IMR-90 (cell line): ENCODE measurements around the gene AXDND1. TPM values are rescaled to one million over a fixed set of nuclear protein-coding genes. Genes with fewer than 3 reads are reported as not detected.

Experiments used
- ATAC-seq: fragments of 200-7000 bp; cut with Tn5 transposase; 2 replicates; pipeline ENCODE4 v1.9.1; 2020; ENCODE audit warnings: low read depth, mild to moderate bottlenecking, moderate library complexity
- BruUV-seq: library from RNA; stranded (reverse); fragments of 400-500 nt; replicated peaks from 2 replicates; lab custom pipeline; 2021; lab: Mats Ljungman, UMichigan
- CTCF ChIA-PET: fragments of 300-600 bp; formaldehyde crosslinking; extraction: SDS; loops from one replicate; lab custom pipeline; 2021; ENCODE audit warnings: antibody characterized with exemption; lab: Yijun Ruan, JAX
- POLR2A ChIA-PET: fragments of 300-600 bp; sonication (Branson Sonifier 250); formaldehyde crosslinking; loops from one replicate; lab custom pipeline; 2022; ENCODE audit warnings: antibody characterized with exemption; ENCODE audit not compliant: unreplicated experiment; lab: Charles Lee
- DNase-seq: peaks from one replicate; pipeline ENCODE4 v3.0.0; 2013
- H2AFZ ChIP-seq: replicated peaks from 2 replicates; pipeline ENCODE3; 2013; ENCODE audit warnings: low read length, mild to moderate bottlenecking; ENCODE audit not compliant: poor library complexity
- H2AK5ac ChIP-seq: 2 replicates; pipeline ENCODE4 v1.6.1; 2013; ENCODE audit warnings: low read depth, low read length, inconsistent platforms
- H2AK9ac ChIP-seq: replicated peaks from 2 replicates; pipeline ENCODE3; 2013; ENCODE audit warnings: mild to moderate bottlenecking, low read depth, low read length, moderate library complexity; ENCODE audit not compliant: poor library complexity
- H2BK120ac ChIP-seq: 2 replicates; pipeline ENCODE4 v1.6.1; 2013; ENCODE audit warnings: low read depth, low read length, inconsistent platforms
- H2BK15ac ChIP-seq: 3 replicates; pipeline ENCODE4 v1.6.1; 2013; ENCODE audit warnings: low read depth, low read length, inconsistent platforms
- H2BK20ac ChIP-seq: 2 replicates; pipeline ENCODE4 v1.6.1; 2013; ENCODE audit warnings: low read depth, mild to moderate bottlenecking, inconsistent platforms, low read length, moderate library complexity
- H2BK5ac ChIP-seq: 2 replicates; pipeline ENCODE4 v1.6.1; 2013; ENCODE audit warnings: mild to moderate bottlenecking, low read depth, low read length, inconsistent platforms; ENCODE audit not compliant: poor library complexity, severe bottlenecking
- H3K14ac ChIP-seq: replicated peaks from 2 replicates; pipeline ENCODE4 v1.6.1; 2013; ENCODE audit warnings: low read depth, low read length, inconsistent platforms
- H3K18ac ChIP-seq: 2 replicates; pipeline ENCODE4 v1.6.1; 2013; ENCODE audit warnings: low read depth, low read length, control low read depth
- H3K23ac ChIP-seq: 2 replicates; pipeline ENCODE4 v1.6.1; 2013; ENCODE audit warnings: low read depth, low read length, inconsistent platforms
- H3K27ac ChIP-seq: 2 replicates; pipeline ENCODE4 v1.5.1; 2013; ENCODE audit warnings: mild to moderate bottlenecking, control low read depth, low read length; ENCODE audit not compliant: insufficient read depth
- H3K27me3 ChIP-seq: 2 replicates; pipeline ENCODE4 v1.6.1; 2013; ENCODE audit warnings: low read length; ENCODE audit not compliant: control insufficient read depth, insufficient read depth
- H3K36me3 ChIP-seq: 2 replicates; pipeline ENCODE4 v1.6.1; 2013; ENCODE audit warnings: low read length, mixed read lengths; ENCODE audit not compliant: control insufficient read depth, insufficient read depth
- H3K4ac ChIP-seq: 2 replicates; pipeline ENCODE4 v1.6.1; 2013; ENCODE audit warnings: low read depth, low read length, inconsistent platforms
- H3K4me1 ChIP-seq: 2 replicates; pipeline ENCODE4 v1.6.1; 2013; ENCODE audit warnings: low read length, mixed read lengths; ENCODE audit not compliant: control insufficient read depth, insufficient read depth
- H3K4me2 ChIP-seq: 2 replicates; pipeline ENCODE4 v1.6.1; 2013; ENCODE audit warnings: low read depth, mild to moderate bottlenecking, control low read depth, low read length, moderate library complexity
- H3K4me3 ChIP-seq: 2 replicates; pipeline ENCODE4 v1.5.1; 2013; ENCODE audit warnings: low read depth, mild to moderate bottlenecking, control low read depth, low read length, moderate library complexity; ENCODE audit not compliant: insufficient read depth
- H3K56ac ChIP-seq: 2 replicates; pipeline ENCODE4 v1.6.1; 2013; ENCODE audit warnings: low read length, inconsistent platforms; ENCODE audit not compliant: insufficient read depth; ENCODE audit errors: extremely low read depth
- H3K79me1 ChIP-seq, 2 experiments: 2 replicates each; pipeline ENCODE4 v1.6.1; 2013; ENCODE audit warnings: low read length in 2 of 2, inconsistent platforms in 1 of 2, low read depth in 1 of 2
- H3K9ac ChIP-seq: 2 replicates; pipeline ENCODE4 v1.6.1; 2013; ENCODE audit warnings: low read depth, low read length, control low read depth
- H3K9me1 ChIP-seq: 2 replicates; pipeline ENCODE4 v1.6.1; 2013; ENCODE audit warnings: low read length, inconsistent platforms; ENCODE audit not compliant: insufficient read depth
- H3K9me3 ChIP-seq: 2 replicates; pipeline ENCODE4 v1.6.1; 2013; ENCODE audit warnings: low read length; ENCODE audit not compliant: control insufficient read depth, insufficient read depth
- H4K20me1 ChIP-seq: 2 replicates; pipeline ENCODE4 v1.6.1; 2013; ENCODE audit warnings: low read length, inconsistent platforms; ENCODE audit not compliant: insufficient read depth
- H4K5ac ChIP-seq: 2 replicates; pipeline ENCODE4 v1.6.1; 2013; ENCODE audit warnings: mild to moderate bottlenecking, low read depth, low read length, control low read depth
- H4K8ac ChIP-seq, 2 experiments: 2 replicates each; pipeline ENCODE4 v1.6.1; 2013; ENCODE audit warnings: low read depth in 2 of 2, low read length in 2 of 2, control low read depth in 1 of 2, inconsistent platforms in 1 of 2
- H4K91ac ChIP-seq: 2 replicates; pipeline ENCODE4 v1.6.1; 2013; ENCODE audit warnings: low read depth, low read length, inconsistent platforms; ENCODE audit not compliant: insufficient read depth
- BHLHE40 ChIP-seq: fragments of 150-350 bp; IDR thresholded peaks from 2 replicates; pipeline ENCODE4 v1.6.1; 2016; ENCODE audit warnings: mild to moderate bottlenecking, low read depth, low read length
- CEBPB ChIP-seq: IDR thresholded peaks from 2 replicates; pipeline ENCODE4 v1.6.1; 2012; ENCODE audit warnings: low read depth, low read length, improper control_type of control experiment
- CHD1 ChIP-seq: IDR thresholded peaks from 2 replicates; pipeline ENCODE4 v1.6.1; 2012; ENCODE audit warnings: low read depth, low read length, improper control_type of control experiment
- MXI1 ChIP-seq: IDR thresholded peaks from 2 replicates; pipeline ENCODE4 v1.6.1; 2012; ENCODE audit warnings: low read depth, mild to moderate bottlenecking, low read length, moderate library complexity, borderline replicate concordance
- NFE2L2 ChIP-seq: fragments of 150-350 bp; IDR thresholded peaks from 2 replicates; pipeline ENCODE4 v1.6.1; 2016; ENCODE audit warnings: low read depth, mild to moderate bottlenecking, low read length
- POLR2A ChIP-seq: IDR thresholded peaks from 2 replicates; pipeline ENCODE4 v1.6.1; 2012; ENCODE audit warnings: mild to moderate bottlenecking, low read depth, low read length
- RAD21 ChIP-seq: IDR thresholded peaks from 2 replicates; pipeline ENCODE4 v1.6.1; 2012; ENCODE audit warnings: low read length, improper control_type of control experiment
- dilution Hi-C: fragments of 300-500 bp; cut with HindIII; formaldehyde crosslinking; loops from one replicate; pipeline ENCODE4 v1.14.3; 2018; ENCODE audit warnings: low sequenced_read_pairs; ENCODE audit not compliant: unreplicated experiment
- in situ Hi-C: fragments of 300-500 bp; cut with MboI; formaldehyde crosslinking; loops from 3 replicates; pipeline ENCODE4 v1.14.3; 2019; ENCODE audit warnings: low sequenced_read_pairs, inconsistent platforms, mixed read lengths
- intact Hi-C: fragments of 100-400 bp; cut with micrococcal nuclease; formaldehyde crosslinking; loops from 2 replicates; pipeline ENCODE4 v1.10.0; 2022
- polyA plus RNA-seq, 3 experiments: library from polyadenylated mRNA; depleted of rRNA; stranded (reverse); fragments of >200 nt; gene quantifications; 2 replicates each; pipeline ENCODE4 v1.2.3, GENCODE V29; 2012; ENCODE audit warnings: low replicate concordance in 1 of 3
- total RNA-seq: library from RNA; depleted of rRNA; stranded (reverse); fragments of >200 nt; gene quantifications from 2 replicates; pipeline ENCODE4 v1.2.3, GENCODE V29; 2012

The AXDND1 gene
- total and polyA plus RNA-seq, 2 of the 4 experiments (the other 2 are of a cell fraction), result not detected

DNA sequence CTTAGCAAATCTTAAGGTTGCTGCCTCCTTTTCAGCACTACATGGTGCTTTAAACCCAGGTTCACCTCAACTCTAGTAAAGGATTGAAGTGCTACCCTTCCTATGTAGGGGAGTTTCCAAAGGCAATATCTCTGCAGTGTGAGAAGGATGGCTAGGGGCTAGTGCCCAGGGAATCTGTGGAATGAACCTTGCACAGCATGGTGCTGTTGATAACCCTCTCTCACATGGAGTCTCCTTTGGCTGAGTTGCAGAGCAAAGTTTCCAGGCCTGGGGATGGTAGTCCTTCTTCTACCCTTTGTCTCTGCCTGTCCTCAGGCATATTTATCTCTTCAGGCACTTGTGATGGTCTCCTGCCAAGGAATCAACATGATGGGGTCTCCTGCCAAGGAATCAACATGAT lies 59.4 kb downstream of the AXDND1 start:
- Histone ChIP-seq H4K91ac (no peak overlapping the region), H2AK5ac (no peak overlapping the region)
- in situ Hi-C loops, result no loop called here

More for the DNA sequence above, 59.4 kb downstream of the AXDND1 start:
- Histone ChIP-seq H3K9me1 (no peaks in the 10 kb centered on the region), H4K5ac (no peak overlapping the region), H3K9ac (no peak overlapping the region), H3K9me3 (no peaks in the 10 kb centered on the region; the same call in 1 of the 2 replicates), H2BK20ac (no peak overlapping the region), H3K14ac (no peak overlapping the region), H3K4ac (no peak overlapping the region), H3K4me2 (no peak overlapping the region), H3K56ac (no peak overlapping the region), H2BK5ac (no peak overlapping the region), H3K36me3 (no peaks in the 10 kb centered on the region), H3K4me1 (no peaks in the 10 kb centered on the region), H2AFZ (no peak overlapping the region), H2BK120ac (no peak overlapping the region), H3K18ac (no peak overlapping the region), H3K27me3 (no peaks in the 10 kb centered on the region), H3K23ac (no peak overlapping the region), H2BK15ac (no peak overlapping the region), H3K79me1 (no peaks in the 10 kb centered on the region), H2AK9ac (no peak overlapping the region), H3K27ac (no peak overlapping the region), H4K8ac (no peak overlapping the region), H4K20me1 (no peaks in the 10 kb centered on the region), H3K4me3 (no peak overlapping the region)
- intact Hi-C loops (no loop called here), dilution Hi-C loops (no loop called here)
- ATAC-seq (no peak), DNase-seq (no peak)
- ChIA-PET CTCF (no interaction called here), POLR2A (no interaction called here)
- TF ChIP-seq RAD21 (no peak), CHD1 (no peak), NFE2L2 (no peak), CEBPB (no peak), MXI1 (no peak), BHLHE40 (no peak), POLR2A (no peak)
- BruUV-seq, result no TSS peak
